RWPE2 (cell line): ENCODE data around the gene AKR7A3.

Source experiments
- ATAC-seq: fragments of 200-7000 bp; cut with Tn5 transposase; 3 replicates; pipeline ENCODE4 v1.9.1; 2021; ENCODE audit warnings: low read depth
- DNase-seq: peaks from one replicate; pipeline ENCODE4 v3.0.0-alpha.2; 2020; ENCODE audit warnings: low spot score
- H3K27ac ChIP-seq: fragments of 450-650 bp; 2 replicates; pipeline ENCODE4 v1.5.1; 2017; ENCODE audit warnings: mild to moderate bottlenecking; ENCODE audit not compliant: poor library complexity, severe bottlenecking
- H3K27me3 ChIP-seq: fragments of 250-450 bp; sonication (Bioruptor Pico); 2 replicates; pipeline ENCODE4 v1.5.1; 2021; ENCODE audit warnings: mild to moderate bottlenecking, moderate library complexity; ENCODE audit not compliant: insufficient read depth, poor library complexity, severe bottlenecking
- H3K36me3 ChIP-seq: fragments of 250-450 bp; sonication (Bioruptor Pico); 2 replicates; pipeline ENCODE4 v1.5.1; 2020; ENCODE audit warnings: low read depth, mild to moderate bottlenecking, moderate library complexity
- H3K4me1 ChIP-seq: fragments of 250-450 bp; sonication (Bioruptor Pico); 2 replicates; pipeline ENCODE4 v1.5.1; 2021; ENCODE audit warnings: mild to moderate bottlenecking, moderate library complexity; ENCODE audit not compliant: insufficient read depth, poor library complexity, severe bottlenecking
- H3K4me3 ChIP-seq: fragments of 250-450 bp; sonication (Bioruptor Pico); 2 replicates; pipeline ENCODE4 v1.5.1; 2021; ENCODE audit warnings: mild to moderate bottlenecking, moderate library complexity; ENCODE audit not compliant: severe bottlenecking
- H3K9me3 ChIP-seq: fragments of 250-450 bp; sonication (Bioruptor Pico); 2 replicates; pipeline ENCODE4 v1.5.1; 2021; ENCODE audit warnings: mild to moderate bottlenecking, moderate library complexity; ENCODE audit not compliant: severe bottlenecking
- TF ChIP-seq, protein P1 (sequence below): fragments of 450-650 bp; IDR thresholded peaks from one replicate; pipeline ENCODE4 v1.5.1; 2017; ENCODE audit warnings: mild to moderate bottlenecking, moderate library complexity; ENCODE audit not compliant: poor library complexity, severe bottlenecking

The AKR7A3 gene

DNA sequence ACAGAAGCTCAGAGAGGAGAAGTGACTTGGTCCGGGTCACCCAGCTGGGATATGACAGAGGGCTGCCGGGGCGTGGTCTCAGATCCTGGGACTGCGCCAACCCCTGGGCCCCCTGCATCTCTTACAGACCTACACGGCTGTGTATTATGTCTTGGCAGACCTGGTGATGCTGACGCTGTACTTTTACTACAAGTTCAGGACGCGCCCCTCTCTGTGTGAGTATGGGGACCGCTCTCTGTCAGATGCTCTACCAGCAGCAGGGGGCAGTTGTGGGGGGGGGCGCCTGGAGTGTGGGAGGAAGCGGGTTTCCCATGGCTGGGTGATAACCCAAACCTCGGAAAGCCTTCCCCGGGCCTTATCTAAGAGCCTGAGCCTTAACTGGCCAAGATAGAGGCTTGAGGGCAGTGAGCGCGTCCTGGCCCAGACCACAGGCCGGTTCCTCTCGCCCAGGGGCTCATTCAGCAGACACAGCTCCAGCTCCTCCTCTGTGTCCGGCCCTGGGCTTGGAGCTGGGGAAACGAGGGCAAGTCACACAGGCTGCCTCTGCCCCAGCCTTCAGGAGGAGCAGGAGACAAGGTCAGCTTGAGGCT, 36.9 kb upstream of the AKR7A3 start:
- H3K9me3 ChIP-seq = no peaks in the 10 kb centered on the region
- TF ChIP-seq, protein P1, sequence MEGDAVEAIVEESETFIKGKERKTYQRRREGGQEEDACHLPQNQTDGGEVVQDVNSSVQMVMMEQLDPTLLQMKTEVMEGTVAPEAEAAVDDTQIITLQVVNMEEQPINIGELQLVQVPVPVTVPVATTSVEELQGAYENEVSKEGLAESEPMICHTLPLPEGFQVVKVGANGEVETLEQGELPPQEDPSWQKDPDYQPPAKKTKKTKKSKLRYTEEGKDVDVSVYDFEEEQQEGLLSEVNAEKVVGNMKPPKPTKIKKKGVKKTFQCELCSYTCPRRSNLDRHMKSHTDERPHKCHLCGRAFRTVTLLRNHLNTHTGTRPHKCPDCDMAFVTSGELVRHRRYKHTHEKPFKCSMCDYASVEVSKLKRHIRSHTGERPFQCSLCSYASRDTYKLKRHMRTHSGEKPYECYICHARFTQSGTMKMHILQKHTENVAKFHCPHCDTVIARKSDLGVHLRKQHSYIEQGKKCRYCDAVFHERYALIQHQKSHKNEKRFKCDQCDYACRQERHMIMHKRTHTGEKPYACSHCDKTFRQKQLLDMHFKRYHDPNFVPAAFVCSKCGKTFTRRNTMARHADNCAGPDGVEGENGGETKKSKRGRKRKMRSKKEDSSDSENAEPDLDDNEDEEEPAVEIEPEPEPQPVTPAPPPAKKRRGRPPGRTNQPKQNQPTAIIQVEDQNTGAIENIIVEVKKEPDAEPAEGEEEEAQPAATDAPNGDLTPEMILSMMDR = no peak
- ATAC-seq = no peak
- H3K4me3 ChIP-seq = no peak overlapping the region
- H3K4me1 ChIP-seq = no peaks in the 10 kb centered on the region
- no peaks in the 10 kb centered on the region for H3K27me3 ChIP-seq
- DNase-seq = no peak
- H3K27ac ChIP-seq = no peak overlapping the region
- peaks cover 11% of the 10 kb centered on the region for H3K36me3 ChIP-seq

DNA sequence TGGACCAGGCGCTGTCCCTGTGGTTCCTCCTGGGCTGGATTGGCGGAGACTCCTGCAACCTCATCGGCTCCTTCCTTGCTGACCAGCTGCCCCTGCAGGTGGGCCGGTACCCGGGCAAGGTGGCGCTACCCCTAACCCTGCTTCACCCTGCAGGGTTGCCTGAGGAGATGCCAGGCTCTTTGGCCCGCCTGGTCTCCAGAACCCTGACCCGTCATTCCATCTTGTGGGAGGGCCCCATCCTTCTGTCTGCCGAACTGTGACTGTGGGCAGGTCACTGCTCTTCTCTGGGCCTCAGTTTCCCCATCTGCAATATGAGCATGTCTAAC, 36.1 kb upstream of the AKR7A3 start:
- no peak overlapping the region for H3K27ac ChIP-seq
- no peaks in the 10 kb centered on the region for H3K27me3 ChIP-seq
- H3K36me3 ChIP-seq = peaks cover 11% of the 10 kb centered on the region
- no peaks in the 10 kb centered on the region for H3K9me3 ChIP-seq
- ATAC-seq (no peak), DNase-seq (no peak)
- TF ChIP-seq, protein P1 = no peak
- H3K4me3 ChIP-seq = no peak overlapping the region
- no peaks in the 10 kb centered on the region for H3K4me1 ChIP-seq

DNA sequence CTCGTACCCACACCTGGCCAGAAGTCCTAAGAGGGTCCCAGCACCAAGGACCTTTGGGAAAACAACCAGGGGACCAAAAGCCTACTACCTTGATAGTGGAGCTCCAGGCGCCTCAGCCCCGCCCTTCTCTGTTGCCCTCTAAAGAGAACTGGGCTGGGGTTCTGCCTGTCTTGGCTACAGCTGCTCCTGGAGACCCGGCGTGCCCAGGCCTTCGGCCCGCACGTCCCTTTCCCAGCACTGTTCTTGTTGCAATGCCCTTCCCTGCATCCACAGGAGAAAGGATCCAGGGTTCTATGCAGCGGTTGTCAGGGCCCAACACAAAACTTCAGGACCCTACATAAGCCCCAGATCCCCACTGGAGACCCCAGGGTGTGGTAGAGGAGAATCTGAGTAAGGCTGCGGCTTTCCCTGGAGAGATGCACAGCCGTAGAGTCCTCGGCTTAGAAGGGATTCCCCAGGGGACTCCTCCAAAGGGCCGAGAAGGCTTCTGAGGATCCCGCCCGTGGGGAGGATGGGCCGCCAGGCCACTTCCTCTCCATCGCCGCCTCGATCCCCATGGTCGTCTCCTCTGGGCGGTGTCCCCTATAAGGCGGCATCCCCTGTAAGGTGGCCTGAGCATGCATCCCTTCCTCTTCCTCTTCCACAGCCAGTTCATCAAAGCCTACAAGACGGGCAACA, 35.6 kb upstream of the AKR7A3 start:
- TF ChIP-seq, protein P1 = no peak
- Histone ChIP-seq H3K4me1 (no peaks in the 10 kb centered on the region), H3K27ac (no peak overlapping the region), H3K27me3 (no peaks in the 10 kb centered on the region), H3K9me3 (no peaks in the 10 kb centered on the region), H3K36me3 (peaks cover 14% of the 10 kb centered on the region), H3K4me3 (no peak overlapping the region)
- ATAC-seq (no peak), DNase-seq (no peak)

DNA sequence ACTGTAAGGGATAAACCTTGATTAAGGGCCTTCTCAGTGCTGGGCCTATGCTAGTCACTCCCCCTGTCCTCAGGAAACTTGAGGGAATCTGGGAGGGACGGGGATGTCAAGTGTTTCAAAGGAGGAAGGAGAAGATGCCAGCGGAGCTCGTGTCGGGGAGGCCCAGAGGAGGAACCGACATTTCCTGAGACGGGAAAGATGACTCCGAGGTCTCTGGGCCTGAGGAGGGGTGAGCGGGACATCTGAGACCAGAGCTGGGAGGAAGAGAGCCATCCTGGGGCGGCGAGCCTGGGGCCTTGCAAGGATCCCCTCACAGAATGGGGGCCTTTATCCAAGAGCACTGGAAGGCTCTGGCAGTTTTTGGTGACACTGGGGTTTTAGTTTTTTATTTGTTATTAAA, 33.9 kb upstream of the AKR7A3 start:
- peaks cover 26% of the 10 kb centered on the region for H3K36me3 ChIP-seq
- no peaks in the 10 kb centered on the region for H3K27me3 ChIP-seq
- no peak overlapping the region for H3K27ac ChIP-seq
- no peak overlapping the region for H3K4me3 ChIP-seq
- TF ChIP-seq, protein P1 = no peak
- ATAC-seq = no peak
- no peaks in the 10 kb centered on the region for H3K9me3 ChIP-seq
- DNase-seq = no peak
- H3K4me1 ChIP-seq = no peaks in the 10 kb centered on the region

DNA sequence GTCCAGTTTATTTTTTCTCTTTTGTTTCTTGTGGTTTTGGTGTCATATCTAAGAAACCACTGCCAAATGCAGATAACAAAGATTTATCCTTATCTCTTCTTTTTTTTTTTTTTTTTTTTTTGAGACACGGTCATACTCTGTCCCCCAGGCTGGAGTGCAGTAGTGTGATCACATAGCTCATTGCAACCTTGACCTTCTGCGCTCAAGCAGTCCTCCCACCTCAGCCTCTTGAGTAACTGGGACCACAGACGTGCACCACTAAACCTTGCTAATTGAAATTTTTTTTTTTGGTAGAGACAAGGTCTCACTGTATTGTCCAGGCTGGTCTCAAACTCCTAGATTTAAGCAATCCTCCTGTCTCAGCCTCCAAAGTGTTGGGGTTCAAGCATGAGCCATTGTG, 32.5 kb upstream of the AKR7A3 start:
- Histone ChIP-seq H3K27me3 (no peaks in the 10 kb centered on the region), H3K27ac (no peak overlapping the region), H3K36me3 (peaks cover 21% of the 10 kb centered on the region), H3K9me3 (no peaks in the 10 kb centered on the region), H3K4me3 (no peak overlapping the region), H3K4me1 (no peaks in the 10 kb centered on the region)
- DNase-seq = no peak
- TF ChIP-seq, protein P1 = no peak
- ATAC-seq = no peak
